GM06990 (cell line): Measurements from ENCODE around the gene GNB1.

ENCODE experiments used
- DNase-seq: peaks from one replicate; pipeline ENCODE4 v3.0.0-alpha.2; 2011; ENCODE audit not compliant: insufficient read length; ENCODE audit errors: extremely low read depth
- H3K27me3 ChIP-seq: replicated peaks from 2 replicates; pipeline ENCODE4 v1.6.0; 2011; ENCODE audit warnings: low read length; ENCODE audit not compliant: control insufficient read depth, insufficient read depth
- H3K36me3 ChIP-seq: 2 replicates; pipeline ENCODE4 v1.5.1; 2011; ENCODE audit warnings: low read length; ENCODE audit not compliant: control insufficient read depth, insufficient read depth
- H3K4me3 ChIP-seq: replicated peaks from 2 replicates; pipeline ENCODE4 v1.5.1; 2011; ENCODE audit warnings: low read depth, mild to moderate bottlenecking, control low read depth, low read length
- CTCF ChIP-seq: IDR thresholded peaks from 2 replicates; pipeline ENCODE4 v1.5.1; 2011; ENCODE audit warnings: low read length, control low read depth, mild to moderate bottlenecking, inconsistent platforms; ENCODE audit not compliant: insufficient read depth, poor library complexity, severe bottlenecking

GNB1 gene

GRCh38 chr1:1899967-1900327, 9.1 kb upstream of the GNB1 start:
- Histone ChIP-seq H3K27me3 (no peaks in the 10 kb centered on the region; the same call in none of the 2 replicates), H3K4me3 (no peak overlapping the region), H3K36me3 (no peaks in the 10 kb centered on the region)
- DNase-seq = no peak
- TF ChIP-seq CTCF = no peak

GRCh38 chr1:1899266-1899966, 8.5 kb upstream of the GNB1 start:
- TF ChIP-seq CTCF = peak; percentile 44
- no peak for DNase-seq
- H3K4me3 ChIP-seq = no peak overlapping the region
- H3K36me3 ChIP-seq = no peaks in the 10 kb centered on the region
- no peaks in the 10 kb centered on the region; the same call in none of the 2 replicates for H3K27me3 ChIP-seq

GRCh38 chr1:1898246-1898933, 7.5 kb upstream of the GNB1 start:
- no peak for DNase-seq
- no peak for TF ChIP-seq CTCF
- Histone ChIP-seq H3K36me3 (no peaks in the 10 kb centered on the region), H3K27me3 (no peaks in the 10 kb centered on the region; the same call in none of the 2 replicates), H3K4me3 (no peak overlapping the region)

GRCh38 chr1:1895456-1896336, 4.8 kb upstream of the GNB1 start:
- Histone ChIP-seq H3K4me3 (no peak overlapping the region), H3K36me3 (no peaks in the 10 kb centered on the region), H3K27me3 (no peaks in the 10 kb centered on the region; the same call in 1 of the 2 replicates)
- no peak for TF ChIP-seq CTCF
- no peak for DNase-seq

GRCh38 chr1:1895060-1895418, 4.2 kb upstream of the GNB1 start:
- Histone ChIP-seq H3K4me3 (no peak overlapping the region), H3K27me3 (no peaks in the 10 kb centered on the region; the same call in 1 of the 2 replicates), H3K36me3 (no peaks in the 10 kb centered on the region)
- TF ChIP-seq CTCF = no peak
- DNase-seq = no peak
